Lower leg skin (tissue), 4 donors: ENCODE measurements around the gene REG1A. TPM values are rescaled to one million over a fixed set of nuclear protein-coding genes. Genes with fewer than 3 reads are reported as not detected.

Experiments used
- DNase-seq, 2 donors: peaks; one replicate each; pipeline ENCODE4 v3.0.0-alpha.2; 2019; ENCODE audit warnings: low spot score in 2 of 2
- H3K4me3 ChIP-seq: fragments of 200-600 bp; sonication (generic); 2 replicates; pipeline ENCODE4 v1.5.1; 2017; ENCODE audit warnings: mild to moderate bottlenecking, low read depth; ENCODE audit not compliant: poor library complexity, severe bottlenecking
- CTCF ChIP-seq, 3 donors: fragments of 450-650 bp; IDR thresholded peaks; one replicate each; pipeline ENCODE4 v1.5.1; 2016; ENCODE audit warnings: antibody characterized with exemption in 3 of 3, mild to moderate bottlenecking in 3 of 3, moderate library complexity in 2 of 3
- POLR2A ChIP-seq, 2 donors: fragments of 450-650 bp; IDR thresholded peaks; one replicate each; pipeline ENCODE4 v1.6.1; 2016 to 2017; ENCODE audit warnings: antibody characterized with exemption in 2 of 2, mild to moderate bottlenecking in 1 of 2, moderate library complexity in 1 of 2
- WGBS, 2 donors: methylation state at CpG; one replicate each; pipeline ENCODE4 v1.1.5; 2018; 5-methylcytosine and 5-hydroxymethylcytosine counted together
- intact Hi-C: fragments of 100-400 bp; cut with DNase I; formaldehyde crosslinking; loops from one replicate; pipeline ENCODE4 v1.15.0; 2023; ENCODE audit warnings: low total_unique reads
- total RNA-seq, 4 donors: library from RNA; depleted of rRNA; stranded (reverse); fragments of >200 nt; gene quantifications; one replicate each; pipeline ENCODE4 v1.1.0, GENCODE V29; 2016

REG1A gene
- total RNA-seq, 4 donors from 2014 or later = 1.2 TPM; not detected in 3

- intact Hi-C loops = no loop called here
- H3K4me3 ChIP-seq = no peak overlapping the region
- TF ChIP-seq CTCF (IDR thresholded peaks at IDR 0.05) (no peak), POLR2A (IDR thresholded peaks at IDR 0.05) (no peak)
- 79 to 82% methylated on average over 2 of the region's 2 CpGs for WGBS, 2 donors
- no peak for DNase-seq
These were observed 19.3 kb upstream of the REG1A start for GRCh38 chr2:79101024-79101423.

GRCh38 chr2:79103214-79103613 is 17.1 kb upstream of the REG1A start:
- WGBS, 2 donors = 55 to 58% methylated on average over 2 of the region's 2 CpGs
- no peak for DNase-seq
- intact Hi-C loops = no loop called here
- no peak for TF ChIP-seq CTCF (IDR thresholded peaks at IDR 0.05)
- H3K4me3 ChIP-seq = no peak overlapping the region

- 84 to 94% methylated on average over 2 of the region's 2 CpGs for WGBS, 2 donors
- DNase-seq = no peak
- no peak for TF ChIP-seq CTCF (IDR thresholded peaks at IDR 0.05)
- no peak for TF ChIP-seq POLR2A (IDR thresholded peaks at IDR 0.05)
- intact Hi-C loops = no loop called here
- no peak overlapping the region for H3K4me3 ChIP-seq
These were observed 15.0 kb upstream of the REG1A start for GRCh38 chr2:79105259-79105658.

- no peak for TF ChIP-seq CTCF (IDR thresholded peaks at IDR 0.05)
- TF ChIP-seq POLR2A (IDR thresholded peaks at IDR 0.05) = no peak
- no peak overlapping the region for H3K4me3 ChIP-seq
- intact Hi-C loops = no loop called here
- no peak for DNase-seq
- WGBS, 2 donors = 91 to 96% methylated on average over 3 of the region's 3 CpGs
These were observed 8.0 kb upstream of the REG1A start for GRCh38 chr2:79112269-79112668.

- intact Hi-C loops = no loop called here
- DNase-seq = no peak
- no peak for TF ChIP-seq CTCF (IDR thresholded peaks at IDR 0.05)
- no peak for TF ChIP-seq POLR2A (IDR thresholded peaks at IDR 0.05)
- H3K4me3 ChIP-seq = no peak overlapping the region
- 54 to 74% methylated on average over 3 of the region's 3 CpGs for WGBS, 2 donors
These were observed 5.3 kb upstream of the REG1A start for GRCh38 chr2:79114797-79115494.
